Activated B cell treated with CpG ODN at 0.5 μM for 24 hours (primary cell): ENCODE data around the gene ZNF281. TPM values are rescaled to one million over a fixed set of nuclear protein-coding genes. Genes with fewer than 3 reads are reported as not detected.

Source experiments
- ATAC-seq: fragments of 200-7000 bp; cut with Tn5 transposase; one replicate; pipeline ENCODE4 v1.10.0; 2021; ENCODE audit warnings: low read depth, mild to moderate bottlenecking, moderate library complexity
- CTCF ChIA-PET: fragments of 350-600 bp; sonication (Branson Sonifier 250); formaldehyde crosslinking; loops from one replicate; lab custom pipeline; 2021; ENCODE audit warnings: antibody characterized with exemption; lab: Charles Lee
- POLR2A ChIA-PET: fragments of 350-600 bp; sonication (Branson Sonifier 250); formaldehyde crosslinking; loops from one replicate; lab custom pipeline; 2021; ENCODE audit warnings: antibody characterized with exemption; lab: Charles Lee
- DNase-seq: peaks from one replicate; pipeline ENCODE4 v3.0.0; 2022
- H3K27ac Mint-ChIP-seq: one replicate; pipeline ENCODE4 v1.8.0; 2020; ENCODE audit warnings: mixed read lengths
- H3K27me3 Mint-ChIP-seq: one replicate; pipeline ENCODE4 v1.8.0; 2021; ENCODE audit warnings: mixed read lengths
- H3K36me3 Mint-ChIP-seq: one replicate; pipeline ENCODE4 v1.8.0; 2021; ENCODE audit warnings: low read depth, mixed read lengths
- H3K4me1 Mint-ChIP-seq: one replicate; pipeline ENCODE4 v1.8.0; 2021; ENCODE audit warnings: mixed read lengths
- H3K4me3 Mint-ChIP-seq: one replicate; pipeline ENCODE4 v1.8.0; 2020; ENCODE audit warnings: mild to moderate bottlenecking, mixed read lengths
- H3K9me3 Mint-ChIP-seq: one replicate; pipeline ENCODE4 v1.8.0; 2020; ENCODE audit warnings: mixed read lengths
- intact Hi-C: fragments of 100-400 bp; cut with micrococcal nuclease; formaldehyde crosslinking; loops from one replicate; pipeline ENCODE4 v1.15.1; 2024
- total RNA-seq: library from RNA; stranded (reverse); gene quantifications from 2 replicates; pipeline ENCODE4 v1.2.3, GENCODE V29; 2022
- TF ChIP-seq, protein P1 (sequence below): fragments of 200-600 bp; IDR thresholded peaks from one replicate; pipeline ENCODE4 v1.8.0; 2022; ENCODE audit warnings: antibody characterized with exemption, mild to moderate bottlenecking

ZNF281 gene
- total RNA-seq, 1 donor from 2014 or later, result 31.2 TPM

DNA sequence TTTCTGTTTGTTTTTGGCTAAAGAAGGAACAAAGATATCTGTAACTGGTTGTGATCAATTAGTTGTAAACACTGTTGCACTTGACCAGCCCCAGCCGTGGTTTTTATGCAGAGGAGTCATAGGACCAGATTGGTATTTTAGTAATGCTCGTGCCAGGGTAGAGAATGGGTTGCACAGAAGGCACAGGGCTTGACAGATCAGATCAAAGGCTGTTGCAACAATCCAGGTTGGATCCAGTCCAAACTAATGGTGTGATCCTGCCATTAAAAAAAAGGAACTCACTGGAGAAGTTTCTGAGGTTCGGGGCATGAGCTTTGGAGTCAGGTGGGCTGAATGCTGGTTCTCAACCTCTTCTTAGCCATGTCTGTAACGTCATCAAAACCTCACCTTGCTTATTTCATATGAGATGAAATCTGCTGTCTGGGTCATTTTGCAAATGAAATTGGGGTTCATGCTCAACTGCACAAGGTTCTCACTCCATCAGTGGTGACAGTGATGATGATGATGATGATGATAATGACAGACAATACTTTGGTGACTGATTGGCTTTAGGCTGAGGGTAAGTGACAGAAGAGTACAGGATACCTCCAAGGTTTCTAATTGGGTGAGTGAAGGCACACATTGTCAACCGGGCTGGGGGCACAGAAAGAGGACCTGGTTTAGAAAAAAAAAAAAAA is 43.1 kb downstream of the ZNF281 start:
- peaks cover 9% of the 10 kb centered on the region for H3K4me1 Mint-ChIP-seq
- ATAC-seq (no peak), DNase-seq (no peak)
- ChIA-PET CTCF (no interaction called here), POLR2A (no interaction called here)
- intact Hi-C loops, result no loop called here
- no peaks in the 10 kb centered on the region for H3K36me3 Mint-ChIP-seq
- H3K9me3 Mint-ChIP-seq, result no peaks in the 10 kb centered on the region
- H3K27ac Mint-ChIP-seq, result no peak overlapping the region
- no peaks in the 10 kb centered on the region for H3K27me3 Mint-ChIP-seq
- TF ChIP-seq, protein P1, sequence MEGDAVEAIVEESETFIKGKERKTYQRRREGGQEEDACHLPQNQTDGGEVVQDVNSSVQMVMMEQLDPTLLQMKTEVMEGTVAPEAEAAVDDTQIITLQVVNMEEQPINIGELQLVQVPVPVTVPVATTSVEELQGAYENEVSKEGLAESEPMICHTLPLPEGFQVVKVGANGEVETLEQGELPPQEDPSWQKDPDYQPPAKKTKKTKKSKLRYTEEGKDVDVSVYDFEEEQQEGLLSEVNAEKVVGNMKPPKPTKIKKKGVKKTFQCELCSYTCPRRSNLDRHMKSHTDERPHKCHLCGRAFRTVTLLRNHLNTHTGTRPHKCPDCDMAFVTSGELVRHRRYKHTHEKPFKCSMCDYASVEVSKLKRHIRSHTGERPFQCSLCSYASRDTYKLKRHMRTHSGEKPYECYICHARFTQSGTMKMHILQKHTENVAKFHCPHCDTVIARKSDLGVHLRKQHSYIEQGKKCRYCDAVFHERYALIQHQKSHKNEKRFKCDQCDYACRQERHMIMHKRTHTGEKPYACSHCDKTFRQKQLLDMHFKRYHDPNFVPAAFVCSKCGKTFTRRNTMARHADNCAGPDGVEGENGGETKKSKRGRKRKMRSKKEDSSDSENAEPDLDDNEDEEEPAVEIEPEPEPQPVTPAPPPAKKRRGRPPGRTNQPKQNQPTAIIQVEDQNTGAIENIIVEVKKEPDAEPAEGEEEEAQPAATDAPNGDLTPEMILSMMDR, result no peak
- no peak overlapping the region for H3K4me3 Mint-ChIP-seq

DNA sequence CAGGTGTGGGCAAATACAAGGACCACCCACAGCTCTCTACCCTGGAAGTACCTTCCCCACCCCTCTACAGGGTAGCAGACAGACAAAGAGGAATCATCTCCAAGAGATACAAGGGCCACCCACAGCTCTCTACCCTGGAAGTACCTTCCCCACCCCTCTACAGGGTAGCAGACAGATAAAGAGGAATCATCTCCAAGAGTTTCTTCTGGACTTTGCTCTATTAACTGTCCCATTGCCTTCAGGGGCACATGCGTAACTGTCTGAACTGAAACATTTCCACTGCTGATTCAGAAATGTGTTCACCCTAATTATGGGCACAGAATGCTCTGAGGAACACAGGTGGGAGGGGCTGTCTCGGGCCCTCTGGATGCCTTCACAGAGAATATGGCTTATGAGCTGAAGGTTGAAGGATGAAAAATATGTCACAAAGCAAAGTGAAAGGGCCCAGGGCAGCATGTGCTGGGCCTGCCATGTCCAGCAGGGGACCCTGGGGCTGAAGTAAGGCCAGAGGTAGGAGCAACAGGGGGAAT is 43.9 kb downstream of the ZNF281 start:
- no peak overlapping the region for H3K4me3 Mint-ChIP-seq
- no peaks in the 10 kb centered on the region for H3K36me3 Mint-ChIP-seq
- intact Hi-C loops, result no loop called here
- ATAC-seq, result no peak
- H3K27ac Mint-ChIP-seq, result no peak overlapping the region
- no peak for DNase-seq
- no peaks in the 10 kb centered on the region for H3K27me3 Mint-ChIP-seq
- H3K4me1 Mint-ChIP-seq, result peaks cover 9% of the 10 kb centered on the region
- TF ChIP-seq, protein P1, result no peak
- CTCF ChIA-PET, result no interaction called here
- POLR2A ChIA-PET, result interaction anchor here (0.7 kb wide), 1 partner anchor 257 kb away, joined by 4 read pairs; no protein-coding TSS in a partner anchor
- no peaks in the 10 kb centered on the region for H3K9me3 Mint-ChIP-seq

DNA sequence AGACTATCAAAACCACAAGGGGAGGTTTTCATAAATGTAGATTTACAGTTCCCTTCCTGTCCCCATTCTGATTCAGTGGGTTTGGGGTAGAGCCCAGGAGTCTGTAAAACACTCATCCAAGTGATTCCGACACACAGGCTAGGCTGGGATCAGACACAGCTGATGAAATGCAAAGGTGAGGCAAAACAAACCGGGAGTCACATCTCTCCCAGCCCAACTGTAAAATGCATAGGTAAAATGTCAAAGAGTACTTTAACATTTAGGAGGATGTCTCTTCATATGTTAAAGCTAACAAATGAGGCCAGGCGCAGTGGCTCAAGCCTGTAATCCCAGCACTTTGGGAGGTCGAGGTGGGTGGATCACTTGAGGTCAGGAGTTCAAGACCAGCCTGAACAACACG is 45.0 kb downstream of the ZNF281 start:
- POLR2A ChIA-PET, result no interaction called here
- CTCF ChIA-PET, result no interaction called here
- TF ChIP-seq, protein P1, result no peak
- intact Hi-C loops, result loop anchor here (5.0 kb wide), 1 partner anchor 37 kb away; no protein-coding TSS in a partner anchor
- Mint-ChIP-seq H3K27ac (no peak overlapping the region), H3K4me1 (peaks cover 9% of the 10 kb centered on the region), H3K27me3 (no peaks in the 10 kb centered on the region), H3K9me3 (no peaks in the 10 kb centered on the region), H3K36me3 (no peaks in the 10 kb centered on the region), H3K4me3 (no peak overlapping the region)
- no peak for DNase-seq
- no peak for ATAC-seq

DNA sequence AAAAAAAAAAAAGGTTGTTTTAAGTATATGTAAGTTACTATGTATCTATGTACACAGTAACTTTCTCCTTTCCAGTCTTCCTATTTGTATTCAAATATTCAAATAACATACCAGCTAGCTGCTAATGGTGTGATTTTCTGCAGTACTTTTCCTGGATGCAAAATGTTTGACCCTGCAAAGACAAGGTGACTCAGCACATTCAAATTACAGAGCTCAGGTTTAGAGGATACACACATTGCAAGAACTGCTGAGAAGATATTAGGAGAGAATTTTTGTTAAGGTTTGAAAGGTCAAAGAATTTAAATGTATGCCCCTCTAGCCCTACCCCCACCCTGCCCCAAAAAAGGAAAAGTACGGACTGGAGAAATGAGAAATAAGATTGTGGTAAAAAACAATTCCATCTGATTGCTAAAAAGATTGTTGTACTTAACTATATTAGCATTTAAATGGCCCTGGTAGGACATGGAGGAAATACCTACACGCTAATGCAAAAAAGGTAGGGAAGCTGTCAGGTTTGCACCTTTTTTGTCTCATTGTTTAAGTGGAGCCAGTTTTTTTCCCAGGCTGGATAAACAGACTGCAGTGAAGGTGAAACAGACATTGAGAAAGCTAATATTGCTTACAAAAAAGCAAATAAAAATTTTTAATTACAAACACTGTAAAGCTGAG is 45.6 kb downstream of the ZNF281 start:
- DNase-seq (no peak), ATAC-seq (no peak)
- Mint-ChIP-seq H3K4me1 (peaks cover 9% of the 10 kb centered on the region), H3K27ac (no peak overlapping the region), H3K4me3 (no peak overlapping the region), H3K27me3 (no peaks in the 10 kb centered on the region), H3K9me3 (no peaks in the 10 kb centered on the region), H3K36me3 (no peaks in the 10 kb centered on the region)
- TF ChIP-seq, protein P1, result no peak
- POLR2A ChIA-PET, result interaction anchor here (1.2 kb wide), 1 partner anchor 26 kb away, joined by 3 read pairs; no protein-coding TSS in a partner anchor
- intact Hi-C loops, result loop anchor here (5.0 kb wide), 1 partner anchor 38 kb away; no protein-coding TSS in a partner anchor
- CTCF ChIA-PET, result no interaction called here
